Activated effector memory CD4-positive, alpha-beta T cell treated with Interleukin-2 at 50 U/mL for 16 hours (primary cell): ENCODE results near the gene C1QTNF1.

ENCODE experiments used
- DNase-seq: peaks from one replicate; pipeline ENCODE4 v3.0.0-alpha.2; 2020

C1QTNF1 gene

GRCh38 chr17:78993241-78993956 is 30.6 kb upstream of the C1QTNF1 start:
- peak; percentile 27 for DNase-seq

- no peak for DNase-seq
These were observed 29.8 kb upstream of the C1QTNF1 start for GRCh38 chr17:78993981-78994671.

- DNase-seq = no peak
These were observed 28.8 kb upstream of the C1QTNF1 start for GRCh38 chr17:78995022-78995760.

- no peak for DNase-seq
These were observed 28.1 kb upstream of the C1QTNF1 start for GRCh38 chr17:78995761-78996451.

GRCh38 chr17:78996781-78997201 is 27.2 kb upstream of the C1QTNF1 start:
- DNase-seq = no peak

GRCh38 chr17:78997231-78997741 is 26.7 kb upstream of the C1QTNF1 start:
- DNase-seq = no peak

- no peak for DNase-seq
These were observed 26.1 kb upstream of the C1QTNF1 start for GRCh38 chr17:78997881-78998280.

- no peak for DNase-seq
These were observed 25.5 kb upstream of the C1QTNF1 start for GRCh38 chr17:78998311-78999055.

GRCh38 chr17:78999056-78999768 is 24.8 kb upstream of the C1QTNF1 start:
- no peak for DNase-seq

- DNase-seq = no peak
These were observed 24.0 kb upstream of the C1QTNF1 start for GRCh38 chr17:78999947-79000395.

GRCh38 chr17:79000396-79001189 is 23.4 kb upstream of the C1QTNF1 start:
- no peak for DNase-seq

GRCh38 chr17:79001190-79002020 is 22.6 kb upstream of the C1QTNF1 start:
- no peak for DNase-seq

GRCh38 chr17:79002291-79002690 is 21.7 kb upstream of the C1QTNF1 start:
- no peak for DNase-seq

GRCh38 chr17:79002796-79003593 is 21.0 kb upstream of the C1QTNF1 start:
- DNase-seq = no peak

- DNase-seq = no peak
These were observed 20.1 kb upstream of the C1QTNF1 start for GRCh38 chr17:79003661-79004411.

- no peak for DNase-seq
These were observed 18.7 kb upstream of the C1QTNF1 start for GRCh38 chr17:79005063-79005861.

- no peak for DNase-seq
These were observed 17.9 kb upstream of the C1QTNF1 start for GRCh38 chr17:79006046-79006445.
